NCI-H345 treated with DMSO at 0.1 percent for 48 hours (cell line): ENCODE data around the gene BARD1.

ENCODE experiments used
- DNase-seq: peaks from one replicate; lab custom pipeline; 2025; ENCODE audit not compliant: unreplicated experiment; lab: John Stamatoyannopoulos, UW

The BARD1 gene

DNA sequence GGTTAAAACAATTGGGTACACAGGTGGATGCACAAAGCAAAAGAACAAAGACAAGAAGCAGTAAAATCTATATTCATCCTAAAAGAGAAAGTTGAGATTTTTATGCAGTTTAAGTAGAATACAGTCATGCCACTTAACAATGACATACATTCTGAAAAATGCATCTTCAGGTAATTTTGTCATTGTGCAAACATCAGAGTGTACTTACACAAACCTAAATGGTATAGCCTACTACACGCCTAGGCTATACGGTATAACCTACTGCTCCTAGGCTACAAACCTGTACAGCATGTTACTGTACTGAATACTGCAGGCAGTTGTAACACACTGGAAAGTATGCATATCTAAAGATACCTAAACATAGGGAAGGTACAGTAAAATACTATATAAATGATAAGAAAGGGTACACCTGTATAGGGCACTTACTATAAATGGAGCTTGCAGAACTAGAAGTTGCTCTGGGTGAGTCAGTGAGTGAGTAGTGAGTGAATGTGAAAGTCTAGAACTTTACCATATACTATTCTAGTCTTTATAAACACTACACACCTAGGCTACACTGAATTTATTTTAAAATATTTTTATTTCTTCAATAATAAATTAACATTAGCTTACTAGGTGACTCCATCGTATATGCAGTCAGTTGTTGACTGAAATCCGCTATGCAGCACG lies 132.9 kb downstream of the BARD1 start:
- DNase-seq: no peak
